Activated naive CD8-positive, alpha-beta T cell treated with anti-CD3 and anti-CD28 coated beads for 36 hours (primary cell): Measurements from ENCODE around the gene FAM180A. TPM values are rescaled to one million over a fixed set of nuclear protein-coding genes. Genes with fewer than 3 reads are reported as not detected.

Source experiments
- DNase-seq: peaks from one replicate; pipeline ENCODE4 v3.0.0; 2021
- H3K27ac Mint-ChIP-seq: one replicate; pipeline ENCODE4 v1.8.0; 2022; ENCODE audit warnings: mild to moderate bottlenecking, moderate library complexity, mixed read lengths
- H3K27me3 Mint-ChIP-seq: one replicate; pipeline ENCODE4 v1.8.0; 2022; ENCODE audit warnings: mild to moderate bottlenecking, mixed read lengths
- H3K36me3 Mint-ChIP-seq: one replicate; pipeline ENCODE4 v1.8.0; 2021; ENCODE audit warnings: mild to moderate bottlenecking, mixed read lengths
- H3K4me1 Mint-ChIP-seq: one replicate; pipeline ENCODE4 v1.8.0; 2021; ENCODE audit warnings: mixed read lengths
- H3K4me3 Mint-ChIP-seq: one replicate; pipeline ENCODE4 v1.8.0; 2022; ENCODE audit warnings: mild to moderate bottlenecking, moderate library complexity, mixed read lengths
- H3K9me3 Mint-ChIP-seq: one replicate; pipeline ENCODE4 v1.8.0; 2022; ENCODE audit warnings: mixed read lengths
- total RNA-seq, 2 experiments: library from RNA; stranded (reverse); gene quantifications; one replicate each; pipeline ENCODE4 v1.2.3, GENCODE V29; 2021

FAM180A gene
- total RNA-seq, 2 experiments from 2014 or later, result not detected

- Mint-ChIP-seq H3K4me1 (no peaks in the 10 kb centered on the region), H3K36me3 (no peaks in the 10 kb centered on the region), H3K4me3 (no peak overlapping the region), H3K27me3 (peaks cover 8% of the 10 kb centered on the region), H3K27ac (no peak overlapping the region), H3K9me3 (no peaks in the 10 kb centered on the region)
- no peak for DNase-seq
Measured at GRCh38 chr7:135736586-135737305, 11.9 kb downstream of the FAM180A start.

GRCh38 chr7:135734343-135734689, 14.3 kb downstream of the FAM180A start:
- Mint-ChIP-seq H3K4me1 (no peaks in the 10 kb centered on the region), H3K36me3 (no peaks in the 10 kb centered on the region), H3K9me3 (no peaks in the 10 kb centered on the region), H3K4me3 (no peak overlapping the region), H3K27me3 (peaks cover 8% of the 10 kb centered on the region), H3K27ac (no peak overlapping the region)
- DNase-seq, result no peak

GRCh38 chr7:135733603-135734342, 14.8 kb downstream of the FAM180A start:
- Mint-ChIP-seq H3K9me3 (no peaks in the 10 kb centered on the region), H3K27ac (no peak overlapping the region), H3K4me1 (no peaks in the 10 kb centered on the region), H3K4me3 (no peak overlapping the region), H3K36me3 (no peaks in the 10 kb centered on the region), H3K27me3 (peaks cover 8% of the 10 kb centered on the region)
- no peak for DNase-seq

GRCh38 chr7:135731131-135731530, 17.5 kb downstream of the FAM180A start:
- Mint-ChIP-seq H3K27me3 (peaks cover 3% of the 10 kb centered on the region), H3K36me3 (no peaks in the 10 kb centered on the region), H3K4me3 (no peak overlapping the region), H3K9me3 (no peaks in the 10 kb centered on the region), H3K4me1 (no peaks in the 10 kb centered on the region), H3K27ac (no peak overlapping the region)
- no peak for DNase-seq

GRCh38 chr7:135729230-135729629, 19.4 kb downstream of the FAM180A start:
- Mint-ChIP-seq H3K4me1 (no peaks in the 10 kb centered on the region), H3K27ac (no peak overlapping the region), H3K4me3 (no peak overlapping the region), H3K9me3 (no peaks in the 10 kb centered on the region), H3K36me3 (no peaks in the 10 kb centered on the region), H3K27me3 (peaks cover 6% of the 10 kb centered on the region)
- no peak for DNase-seq

GRCh38 chr7:135728136-135728669, 20.4 kb downstream of the FAM180A start, which contains the start of gene SLC13A4:
TSS of gene SLC13A4 (minus strand) at chr7:135728186. CDS start at chr7:135727496, 690 bp downstream.
- H3K9me3 Mint-ChIP-seq, result no peaks in the 10 kb centered on the region
- no peaks in the 10 kb centered on the region for H3K36me3 Mint-ChIP-seq
- H3K27ac Mint-ChIP-seq, result no peak within 1 kb of the TSS
- no peak for DNase-seq
- H3K4me3 Mint-ChIP-seq, result no peak within 1 kb of the TSS
- H3K27me3 Mint-ChIP-seq, result peaks cover 6% of the 10 kb centered on the region
- no peaks in the 10 kb centered on the region for H3K4me1 Mint-ChIP-seq

GRCh38 chr7:135726911-135727673, 21.5 kb downstream of the FAM180A start:
- no peak overlapping the region for H3K4me3 Mint-ChIP-seq
- peaks cover 6% of the 10 kb centered on the region for H3K27me3 Mint-ChIP-seq
- no peaks in the 10 kb centered on the region for H3K4me1 Mint-ChIP-seq
- no peaks in the 10 kb centered on the region for H3K9me3 Mint-ChIP-seq
- H3K27ac Mint-ChIP-seq, result no peak overlapping the region
- H3K36me3 Mint-ChIP-seq, result no peaks in the 10 kb centered on the region
- no peak for DNase-seq

GRCh38 chr7:135726276-135726788, 22.3 kb downstream of the FAM180A start:
- H3K9me3 Mint-ChIP-seq, result no peaks in the 10 kb centered on the region
- no peak for DNase-seq
- H3K27ac Mint-ChIP-seq, result no peak overlapping the region
- H3K36me3 Mint-ChIP-seq, result no peaks in the 10 kb centered on the region
- H3K4me3 Mint-ChIP-seq, result no peak overlapping the region
- no peaks in the 10 kb centered on the region for H3K4me1 Mint-ChIP-seq
- peaks cover 6% of the 10 kb centered on the region for H3K27me3 Mint-ChIP-seq

GRCh38 chr7:135723411-135723810, 25.2 kb downstream of the FAM180A start:
- DNase-seq, result no peak
- H3K4me1 Mint-ChIP-seq, result no peaks in the 10 kb centered on the region
- no peak overlapping the region for H3K4me3 Mint-ChIP-seq
- peaks cover 12% of the 10 kb centered on the region for H3K27me3 Mint-ChIP-seq
- no peaks in the 10 kb centered on the region for H3K9me3 Mint-ChIP-seq
- H3K27ac Mint-ChIP-seq, result no peak overlapping the region
- H3K36me3 Mint-ChIP-seq, result no peaks in the 10 kb centered on the region

- H3K27me3 Mint-ChIP-seq, result peaks cover 17% of the 10 kb centered on the region
- no peak overlapping the region for H3K27ac Mint-ChIP-seq
- H3K9me3 Mint-ChIP-seq, result no peaks in the 10 kb centered on the region
- DNase-seq, result no peak
- no peaks in the 10 kb centered on the region for H3K4me1 Mint-ChIP-seq
- H3K36me3 Mint-ChIP-seq, result no peaks in the 10 kb centered on the region
- no peak overlapping the region for H3K4me3 Mint-ChIP-seq
Measured at GRCh38 chr7:135721198-135721820, 27.3 kb downstream of the FAM180A start.

GRCh38 chr7:135719688-135720087, 28.9 kb downstream of the FAM180A start:
- no peaks in the 10 kb centered on the region for H3K4me1 Mint-ChIP-seq
- no peaks in the 10 kb centered on the region for H3K9me3 Mint-ChIP-seq
- peaks cover 12% of the 10 kb centered on the region for H3K27me3 Mint-ChIP-seq
- H3K27ac Mint-ChIP-seq, result no peak overlapping the region
- H3K36me3 Mint-ChIP-seq, result no peaks in the 10 kb centered on the region
- no peak overlapping the region for H3K4me3 Mint-ChIP-seq
- no peak for DNase-seq

- H3K4me1 Mint-ChIP-seq, result no peaks in the 10 kb centered on the region
- H3K36me3 Mint-ChIP-seq, result no peaks in the 10 kb centered on the region
- H3K9me3 Mint-ChIP-seq, result no peaks in the 10 kb centered on the region
- peaks cover 12% of the 10 kb centered on the region for H3K27me3 Mint-ChIP-seq
- no peak overlapping the region for H3K4me3 Mint-ChIP-seq
- H3K27ac Mint-ChIP-seq, result no peak overlapping the region
- no peak for DNase-seq
Measured at GRCh38 chr7:135718794-135719437, 29.7 kb downstream of the FAM180A start.

GRCh38 chr7:135718219-135718618, 30.4 kb downstream of the FAM180A start:
- H3K4me3 Mint-ChIP-seq, result no peak overlapping the region
- H3K27ac Mint-ChIP-seq, result no peak overlapping the region
- peaks cover 12% of the 10 kb centered on the region for H3K27me3 Mint-ChIP-seq
- H3K9me3 Mint-ChIP-seq, result no peaks in the 10 kb centered on the region
- DNase-seq, result no peak
- H3K36me3 Mint-ChIP-seq, result no peaks in the 10 kb centered on the region
- no peaks in the 10 kb centered on the region for H3K4me1 Mint-ChIP-seq

- no peak for DNase-seq
- Mint-ChIP-seq H3K4me1 (no peaks in the 10 kb centered on the region), H3K9me3 (no peaks in the 10 kb centered on the region), H3K27ac (no peak overlapping the region), H3K4me3 (no peak overlapping the region), H3K27me3 (peaks cover 12% of the 10 kb centered on the region), H3K36me3 (no peaks in the 10 kb centered on the region)
Measured at GRCh38 chr7:135717693-135718092, 30.9 kb downstream of the FAM180A start.
